HG03565 (cell line): ENCODE results near the gene MEF2C.
"Not testable (repeated sequence)": the region's sequence is repeated elsewhere in the genome, so short reads cannot be mapped to it uniquely, and the experiment has no call there.

Experiments
- ATAC-seq: cut with Tn5 transposase; IDR thresholded peaks from one replicate; pipeline ENCODE4 v1.9.1; 2021; ENCODE audit warnings: mild to moderate bottlenecking, moderate library complexity; ENCODE audit not compliant: unreplicated experiment

The MEF2C gene

DNA sequence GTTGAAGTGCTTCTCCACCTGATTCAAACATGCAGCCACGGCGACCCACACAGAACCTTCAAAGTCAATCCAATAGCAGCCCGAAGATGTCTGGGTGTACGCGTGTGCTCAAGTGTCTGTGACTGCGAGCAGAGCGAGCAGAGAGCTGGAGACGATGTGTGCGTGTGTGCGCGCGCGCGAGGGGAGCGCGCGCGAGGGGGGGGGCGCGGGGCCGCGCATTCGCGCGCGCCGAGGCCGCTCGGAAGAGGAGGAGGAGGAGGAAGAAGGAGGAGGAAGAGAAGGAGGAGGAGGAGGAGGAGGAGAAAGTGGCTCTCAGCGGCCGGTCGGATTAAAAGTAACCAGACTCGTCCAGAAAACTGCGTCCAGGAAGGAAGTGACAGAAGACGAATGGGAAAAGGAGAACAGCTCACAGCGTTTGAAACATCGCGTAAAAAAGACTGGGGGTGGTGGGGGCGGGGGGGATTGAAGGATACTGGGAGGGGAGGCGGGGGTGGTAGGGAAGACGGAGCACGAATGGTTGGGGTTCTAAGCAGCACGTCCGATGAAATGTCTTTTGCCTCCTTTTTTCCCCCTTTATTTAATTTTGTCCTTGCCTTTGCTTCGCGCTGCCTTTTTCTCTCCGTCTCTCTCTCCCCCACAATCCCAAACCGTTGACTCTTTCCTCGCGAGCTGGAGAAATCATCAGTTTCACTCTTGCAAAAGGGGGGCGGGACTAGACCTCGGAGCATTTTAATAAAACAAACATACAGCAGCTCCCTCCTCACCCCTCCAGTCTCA is at the start of gene MEF2C:
Gene MEF2C (minus strand): TSS at position 126 of the 777 bp plus-strand sequence. CDS start 59,396 bp downstream, outside the sequence.
- ATAC-seq: no peak

GRCh38 chr5:88932541-88932940 is 49.6 kb upstream of the MEF2C start:
- ATAC-seq: no peak

DNA sequence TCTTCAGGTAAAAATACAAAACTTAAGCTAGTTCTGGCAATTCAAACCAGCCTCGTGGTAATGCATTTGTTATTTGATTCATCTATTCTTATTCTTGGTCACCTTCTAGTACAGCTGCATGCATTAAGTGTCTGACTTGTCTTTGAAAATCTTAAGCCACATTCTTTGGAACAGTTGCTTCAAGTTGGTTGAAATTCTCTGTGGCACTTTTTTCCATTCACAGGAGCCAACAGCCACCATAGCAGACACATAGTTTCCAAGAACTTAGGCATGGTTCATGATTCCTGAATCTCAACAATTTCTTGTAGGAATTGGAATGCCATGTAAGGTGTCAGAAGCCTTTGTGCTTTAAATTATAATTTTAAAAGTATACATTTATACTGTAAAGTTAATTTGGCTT is 47.4 kb upstream of the MEF2C start:
- ATAC-seq: no peak

- no peak for ATAC-seq
Measured at GRCh38 chr5:88929385-88929784, 46.4 kb upstream of the MEF2C start.

GRCh38 chr5:88926774-88927173 is 43.8 kb upstream of the MEF2C start:
- no peak for ATAC-seq

GRCh38 chr5:88925692-88926490 is 42.9 kb upstream of the MEF2C start:
- no peak for ATAC-seq

DNA sequence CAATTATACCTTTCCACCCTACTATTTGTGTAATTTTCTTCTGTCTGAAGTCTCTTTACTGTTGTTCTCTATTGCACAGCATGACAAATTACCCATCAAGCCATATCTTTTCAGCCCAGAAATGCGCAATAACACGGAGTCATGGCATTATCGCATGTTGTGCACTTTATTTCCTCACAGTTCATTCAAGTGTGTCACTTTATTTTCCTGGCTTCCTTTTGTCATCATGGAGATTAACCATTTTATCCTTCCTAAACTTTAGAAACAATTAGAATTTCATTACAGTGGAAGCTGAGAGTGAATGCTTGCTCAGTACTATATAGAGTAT is 41.3 kb upstream of the MEF2C start:
- no peak for ATAC-seq

- ATAC-seq: no peak
Measured at GRCh38 chr5:88923623-88924329, 40.8 kb upstream of the MEF2C start.

DNA sequence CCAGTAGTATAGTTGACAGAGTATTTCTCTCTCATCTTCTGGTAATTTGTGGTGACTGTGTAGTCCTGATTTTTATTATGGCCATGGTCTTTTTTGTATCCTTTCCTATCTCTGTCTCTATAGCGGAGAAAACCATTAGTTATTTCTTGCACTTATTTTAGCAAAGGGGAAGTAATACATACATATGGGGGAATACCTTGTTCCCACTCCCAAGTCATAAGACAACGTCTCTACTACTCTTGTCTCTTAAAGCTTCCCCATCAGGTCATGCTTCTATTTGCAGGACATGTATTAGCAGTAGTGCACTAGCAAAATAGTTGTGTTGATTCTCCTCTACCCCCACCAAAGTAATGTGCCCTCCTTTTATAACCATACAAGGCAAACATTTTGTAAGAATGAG is 29.8 kb upstream of the MEF2C start:
- ATAC-seq: not testable (repeated sequence)

- not testable (repeated sequence) for ATAC-seq
Measured at GRCh38 chr5:88911059-88911572, 28.1 kb upstream of the MEF2C start.

GRCh38 chr5:88904478-88904877 is 21.5 kb upstream of the MEF2C start:
- not testable (repeated sequence) for ATAC-seq

GRCh38 chr5:88903966-88904365 is 21.0 kb upstream of the MEF2C start:
- not testable (repeated sequence) for ATAC-seq

- not testable (repeated sequence) for ATAC-seq
Measured at GRCh38 chr5:88901077-88901476, 18.1 kb upstream of the MEF2C start.

DNA sequence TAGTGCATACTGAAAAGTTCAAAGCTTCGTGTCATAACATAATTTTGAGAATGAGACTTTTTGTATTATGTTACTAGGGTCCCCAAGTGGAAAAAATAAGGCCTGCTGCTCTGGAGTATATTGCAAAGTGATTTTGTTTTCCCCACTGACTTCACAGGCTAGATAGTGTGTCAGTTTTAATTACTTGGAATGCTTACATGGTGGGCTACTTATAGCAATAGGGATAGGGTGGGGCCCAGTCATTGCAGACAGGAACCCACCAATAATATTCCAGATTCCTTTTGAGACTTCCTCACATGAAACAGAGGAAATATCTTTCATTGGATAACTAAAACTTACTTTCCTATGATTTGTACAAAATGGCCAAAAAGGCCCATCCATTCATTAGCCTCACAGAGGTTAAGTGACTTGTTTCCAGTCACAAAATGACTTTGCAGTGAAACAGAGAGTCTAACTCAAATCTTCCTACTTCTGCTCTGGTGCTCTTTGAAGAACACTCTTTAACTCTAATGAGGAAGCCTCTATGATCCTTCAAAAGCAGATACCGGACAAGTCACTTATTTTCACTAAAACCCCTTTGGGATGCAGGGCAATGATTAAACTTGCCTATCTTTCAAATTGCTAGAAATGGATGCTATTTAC is 16.2 kb upstream of the MEF2C start:
- no peak for ATAC-seq

DNA sequence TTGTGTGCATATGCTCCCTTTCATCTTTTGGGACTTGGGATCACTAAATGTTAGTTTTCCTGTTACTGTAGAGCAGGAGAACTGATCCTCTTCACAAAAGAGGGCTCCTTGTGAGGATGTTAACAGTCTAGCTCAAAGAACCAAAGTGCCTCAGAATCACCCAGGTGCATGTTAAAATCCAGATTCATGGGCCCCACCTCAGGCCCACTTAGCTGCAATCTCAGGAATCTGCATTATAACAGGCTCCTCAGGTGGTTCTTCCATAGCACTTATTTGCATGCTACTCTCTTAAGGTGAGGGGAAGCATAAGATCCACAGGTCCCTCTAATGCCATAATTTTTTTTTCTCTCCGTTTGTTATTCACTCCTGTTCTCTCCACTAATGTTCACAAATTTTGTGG is 14.8 kb upstream of the MEF2C start:
- ATAC-seq: no peak

GRCh38 chr5:88895681-88896501 is 12.9 kb upstream of the MEF2C start:
- ATAC-seq: no peak

GRCh38 chr5:88892669-88893068 is 9.7 kb upstream of the MEF2C start:
- no peak for ATAC-seq

DNA sequence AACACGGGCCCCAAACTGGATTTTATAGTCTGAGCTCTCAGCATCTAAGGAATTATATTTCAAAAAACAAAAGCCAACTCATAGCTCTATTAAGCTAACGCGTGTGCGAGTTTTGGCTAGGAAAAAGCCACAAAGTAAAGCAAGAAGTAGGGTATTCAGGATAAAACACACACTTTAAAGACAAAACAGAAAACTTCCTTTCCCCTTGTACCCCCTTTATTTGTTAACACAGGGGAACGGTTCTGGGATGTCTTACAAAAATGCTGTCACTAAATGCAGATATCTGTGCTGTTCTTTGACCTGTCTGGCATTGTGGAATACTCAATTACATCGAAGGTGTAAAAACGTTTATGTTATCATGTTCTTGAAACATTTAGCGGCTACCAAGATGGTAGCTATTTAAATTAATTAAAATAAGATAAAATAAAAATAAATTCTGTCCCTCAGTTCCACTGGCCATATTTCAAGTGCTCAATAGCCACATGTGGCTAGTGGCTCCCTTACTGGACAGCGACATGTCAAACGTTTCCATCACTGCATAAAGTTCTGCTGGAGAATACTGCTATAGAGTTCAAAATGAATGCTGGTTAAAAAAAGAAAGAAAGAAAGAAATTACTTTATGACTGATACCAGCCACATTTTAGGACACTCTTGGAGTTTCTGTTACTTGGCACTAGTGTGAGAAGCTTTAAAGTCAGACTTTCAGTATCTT is 7.2 kb upstream of the MEF2C start:
- peak; percentile 24 for ATAC-seq
